ENCODE measurements around the gene PEDS1.

GRCh38 chr20:50163570-50164317, 10.2 kb upstream of the PEDS1 start:
- TF ChIP-seq, protein P1, sequence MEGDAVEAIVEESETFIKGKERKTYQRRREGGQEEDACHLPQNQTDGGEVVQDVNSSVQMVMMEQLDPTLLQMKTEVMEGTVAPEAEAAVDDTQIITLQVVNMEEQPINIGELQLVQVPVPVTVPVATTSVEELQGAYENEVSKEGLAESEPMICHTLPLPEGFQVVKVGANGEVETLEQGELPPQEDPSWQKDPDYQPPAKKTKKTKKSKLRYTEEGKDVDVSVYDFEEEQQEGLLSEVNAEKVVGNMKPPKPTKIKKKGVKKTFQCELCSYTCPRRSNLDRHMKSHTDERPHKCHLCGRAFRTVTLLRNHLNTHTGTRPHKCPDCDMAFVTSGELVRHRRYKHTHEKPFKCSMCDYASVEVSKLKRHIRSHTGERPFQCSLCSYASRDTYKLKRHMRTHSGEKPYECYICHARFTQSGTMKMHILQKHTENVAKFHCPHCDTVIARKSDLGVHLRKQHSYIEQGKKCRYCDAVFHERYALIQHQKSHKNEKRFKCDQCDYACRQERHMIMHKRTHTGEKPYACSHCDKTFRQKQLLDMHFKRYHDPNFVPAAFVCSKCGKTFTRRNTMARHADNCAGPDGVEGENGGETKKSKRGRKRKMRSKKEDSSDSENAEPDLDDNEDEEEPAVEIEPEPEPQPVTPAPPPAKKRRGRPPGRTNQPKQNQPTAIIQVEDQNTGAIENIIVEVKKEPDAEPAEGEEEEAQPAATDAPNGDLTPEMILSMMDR (IDR thresholded peaks at IDR 0.05): no peak
- no peak for TF ChIP-seq EP300 (IDR thresholded peaks at IDR 0.05)
- TF ChIP-seq POLR2A (IDR thresholded peaks at IDR 0.05): no peak

Measured in ovary (tissue), 3 donors.